HUES48 (cell line): ENCODE results near the gene EXD3.
"Not testable (repeated sequence)": the region's sequence is repeated elsewhere in the genome, so short reads cannot be mapped to it uniquely, and the experiment has no call there.

Experiments
- H3K27ac ChIP-seq: one replicate; pipeline ENCODE4 v1.7.0; 2013; ENCODE audit warnings: low read depth, low read length, inconsistent platforms
- H3K27me3 ChIP-seq: 2 replicates; pipeline ENCODE4 v1.6.1; 2013; ENCODE audit warnings: mild to moderate bottlenecking, low read length; ENCODE audit not compliant: control insufficient read depth, insufficient read depth
- H3K36me3 ChIP-seq: 2 replicates; pipeline ENCODE4 v1.6.1; 2013; ENCODE audit warnings: low read length; ENCODE audit not compliant: control insufficient read depth, insufficient read depth
- H3K4me1 ChIP-seq: 2 replicates; pipeline ENCODE4 v1.6.1; 2013; ENCODE audit warnings: mild to moderate bottlenecking, low read length; ENCODE audit not compliant: control insufficient read depth, insufficient read depth
- H3K4me3 ChIP-seq: 2 replicates; pipeline ENCODE4 v1.5.1; 2013; ENCODE audit warnings: mild to moderate bottlenecking, low read depth, low read length
- H3K9ac ChIP-seq: 2 replicates; pipeline ENCODE4 v1.6.1; 2013; ENCODE audit warnings: mild to moderate bottlenecking, low read depth, low read length, moderate library complexity
- H3K9me3 ChIP-seq: 2 replicates; pipeline ENCODE4 v1.6.1; 2013; ENCODE audit warnings: low read length; ENCODE audit not compliant: control insufficient read depth, insufficient read depth

EXD3 gene

DNA sequence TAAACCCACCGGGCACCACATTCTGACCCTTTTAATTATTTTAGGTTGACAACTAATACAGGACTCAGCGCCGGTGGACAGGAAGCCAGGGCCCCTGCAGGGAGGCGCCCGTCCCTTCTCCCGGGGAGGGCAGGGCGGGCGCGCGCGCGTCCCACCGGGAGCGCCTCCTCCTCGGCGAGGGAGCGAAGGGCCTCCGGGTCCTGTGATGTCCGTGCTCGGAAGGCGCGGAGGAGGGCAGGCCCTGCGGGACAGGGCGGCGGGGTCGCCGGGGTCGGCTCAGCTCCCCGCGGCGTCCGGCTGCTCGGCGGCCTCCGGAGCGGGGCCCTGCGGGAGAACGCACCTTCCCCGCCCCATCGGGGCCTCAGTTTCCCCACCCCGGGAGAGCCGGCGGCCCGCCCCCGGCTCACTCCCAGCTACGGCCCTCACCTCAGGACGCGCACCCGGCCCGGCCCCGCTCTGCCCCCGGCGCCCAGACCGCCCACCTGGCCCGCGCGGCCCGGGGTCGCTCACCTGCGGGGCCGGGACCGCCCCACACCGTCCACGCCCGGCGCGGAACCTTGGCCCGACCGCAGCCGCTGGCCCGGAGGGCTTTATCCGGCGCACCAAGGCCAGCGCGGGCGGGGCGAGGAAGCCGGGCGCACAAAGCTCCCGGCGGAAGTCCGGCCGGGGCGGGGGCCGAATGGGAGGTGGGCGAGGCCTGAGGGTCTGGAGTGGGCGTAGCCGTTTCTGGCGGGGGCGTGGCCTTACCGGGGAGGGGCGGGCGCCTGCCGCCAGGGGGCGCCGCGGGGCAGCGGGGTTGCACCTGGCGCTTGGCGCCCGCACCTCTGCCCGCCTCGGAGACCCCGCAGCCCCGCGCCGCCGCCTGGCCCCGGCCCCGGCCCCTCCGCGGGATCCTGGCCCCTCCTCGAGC, at the start of gene EXD3, which contains the start of gene NOXA1:
TSS of gene EXD3 (minus strand) at position 559 of the 910 bp plus-strand sequence. CDS start 27,805 bp downstream, outside the sequence.
TSS of gene NOXA1 (plus strand) at position 790 of the 910 bp plus-strand sequence. CDS start 137 bp downstream, outside the sequence.
- H3K9ac ChIP-seq = peak within 1 kb of the TSS; percentile 34; the same call in 1 of the 2 replicates
- no peaks in the 10 kb centered on the region for H3K36me3 ChIP-seq
- H3K27me3 ChIP-seq = peaks cover 15% of the 10 kb centered on the region; the same call in 1 of the 2 replicates
- no peaks in the 10 kb centered on the region for H3K9me3 ChIP-seq
- no peaks in the 10 kb centered on the region for H3K4me1 ChIP-seq
- H3K27ac ChIP-seq = no peak within 1 kb of the TSS
- peak within 1 kb of the TSS; percentile 85 for H3K4me3 ChIP-seq

DNA sequence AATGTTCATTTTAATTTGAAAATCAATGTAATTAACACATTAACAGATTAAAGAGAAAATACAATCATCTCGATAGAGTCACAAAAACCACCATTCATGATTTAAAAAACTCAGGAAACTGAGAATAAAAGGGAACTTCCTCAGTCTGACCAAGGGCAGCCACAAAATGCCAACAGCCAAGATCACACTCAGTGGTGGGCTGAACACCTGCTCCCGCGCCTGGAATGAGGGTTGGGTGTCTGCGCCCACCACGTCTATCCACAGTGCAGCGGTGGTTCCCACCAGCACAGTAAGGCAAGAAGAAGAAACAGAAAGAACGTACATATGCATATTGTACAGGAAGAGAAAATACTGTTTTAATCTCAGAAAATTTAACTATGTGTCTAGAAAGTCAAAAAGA, 47.8 kb upstream of the EXD3 start:
- H3K4me1 ChIP-seq = no peaks in the 10 kb centered on the region
- no peaks in the 10 kb centered on the region for H3K36me3 ChIP-seq
- 0 out of 2 replicates have a peak, but pooled peaks cover 2% of the 10 kb centered on the region for H3K9me3 ChIP-seq
- no peak overlapping the region for H3K9ac ChIP-seq
- no peak overlapping the region for H3K4me3 ChIP-seq
- H3K27ac ChIP-seq = no peak overlapping the region
- H3K27me3 ChIP-seq = no peaks in the 10 kb centered on the region

DNA sequence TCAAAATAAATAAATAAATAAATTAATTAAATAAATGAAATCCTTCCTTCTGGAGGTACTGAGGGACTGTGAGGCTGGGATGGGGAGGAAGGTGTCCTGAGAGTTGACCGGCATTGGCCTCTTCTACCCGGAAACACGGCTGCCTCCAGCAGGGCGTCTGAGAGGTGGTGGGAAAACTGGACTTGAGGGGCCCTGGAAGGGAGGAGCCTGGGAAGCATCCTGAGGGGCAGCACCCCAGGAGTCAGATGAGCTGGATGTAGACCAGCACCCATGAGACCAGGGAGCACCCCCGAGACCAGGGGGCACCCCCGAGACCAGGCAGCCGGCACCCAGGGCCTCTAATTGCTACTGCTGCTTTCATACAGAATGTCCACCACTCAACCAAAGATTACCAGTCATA, 44.9 kb upstream of the EXD3 start:
- H3K9me3 ChIP-seq = no peaks in the 10 kb centered on the region
- no peaks in the 10 kb centered on the region for H3K4me1 ChIP-seq
- no peak overlapping the region for H3K4me3 ChIP-seq
- H3K27me3 ChIP-seq = peaks cover 4% of the 10 kb centered on the region; the same call in 1 of the 2 replicates
- H3K27ac ChIP-seq = no peak overlapping the region
- H3K36me3 ChIP-seq = no peaks in the 10 kb centered on the region
- no peak overlapping the region for H3K9ac ChIP-seq

DNA sequence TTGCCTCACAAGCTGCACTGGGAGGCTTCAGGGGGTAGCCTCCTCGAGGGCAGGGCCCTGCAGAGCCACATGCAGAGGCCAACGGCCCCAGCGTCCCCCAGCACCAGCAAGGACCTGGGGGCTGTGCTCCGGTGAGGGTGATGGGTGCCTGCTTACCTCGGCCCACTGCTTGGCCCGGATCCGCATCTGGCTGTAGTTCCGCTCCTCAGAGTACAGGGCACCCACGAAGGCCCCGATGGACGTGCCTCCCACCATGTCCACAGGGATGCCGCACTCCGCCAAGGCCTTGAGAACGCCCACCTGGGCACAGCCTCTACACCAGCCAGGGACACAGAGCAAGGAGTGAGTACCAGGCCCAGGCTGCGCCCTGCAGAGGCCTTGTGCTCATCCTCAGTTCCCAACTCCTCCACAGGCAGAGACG, 44.2 kb upstream of the EXD3 start:
- H3K36me3 ChIP-seq = no peaks in the 10 kb centered on the region
- H3K9me3 ChIP-seq = no peaks in the 10 kb centered on the region
- H3K4me3 ChIP-seq = no peak overlapping the region
- H3K27me3 ChIP-seq = peaks cover 11% of the 10 kb centered on the region
- H3K27ac ChIP-seq = no peak overlapping the region
- H3K4me1 ChIP-seq = no peaks in the 10 kb centered on the region
- H3K9ac ChIP-seq = no peak overlapping the region

DNA sequence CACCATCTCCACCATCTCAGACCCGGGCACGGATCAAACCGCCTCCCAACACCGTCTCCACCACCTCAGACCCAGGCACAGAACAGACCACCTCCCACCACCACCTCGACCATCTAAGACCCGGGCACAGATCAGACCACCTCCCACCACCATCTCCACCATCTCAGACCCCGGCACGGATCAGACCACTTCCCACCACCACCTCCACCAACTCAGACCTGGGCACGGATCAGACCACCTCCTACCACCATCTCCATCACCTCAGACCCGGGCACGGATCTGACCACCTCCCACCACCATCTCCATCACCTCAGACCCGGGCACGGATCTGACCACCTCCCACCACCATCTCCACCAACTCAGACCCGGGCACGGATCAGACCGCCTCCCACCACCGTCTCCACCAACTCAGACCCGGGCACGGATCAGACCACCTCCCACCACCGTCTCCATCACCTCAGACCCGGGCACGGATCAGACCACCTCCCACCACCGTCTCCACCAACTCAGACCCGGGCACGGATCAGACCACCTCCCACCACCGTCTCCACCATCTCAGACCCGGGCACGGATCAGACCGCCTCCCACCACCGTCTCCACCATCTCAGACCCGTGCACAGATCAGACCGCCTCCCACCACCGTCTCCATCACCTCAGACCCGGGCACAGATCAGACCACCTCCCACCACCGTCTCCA, 43.6 kb upstream of the EXD3 start:
- H3K9me3 ChIP-seq, H3K4me1 ChIP-seq, H3K36me3 ChIP-seq, H3K4me3 ChIP-seq, H3K9ac ChIP-seq, H3K27ac ChIP-seq: not testable (repeated sequence)
- H3K27me3 ChIP-seq = peaks cover 15% of the 10 kb centered on the region

GRCh38 chr9:137465720-137466388, 42.9 kb upstream of the EXD3 start:
- H3K27ac ChIP-seq = no peak overlapping the region
- peaks cover 15% of the 10 kb centered on the region for H3K27me3 ChIP-seq
- H3K9me3 ChIP-seq = no peaks in the 10 kb centered on the region
- no peaks in the 10 kb centered on the region for H3K4me1 ChIP-seq
- H3K4me3 ChIP-seq = no peak overlapping the region
- no peaks in the 10 kb centered on the region for H3K36me3 ChIP-seq
- H3K9ac ChIP-seq = no peak overlapping the region

- Histone ChIP-seq H3K27me3 (peaks cover 15% of the 10 kb centered on the region), H3K9me3 (no peaks in the 10 kb centered on the region), H3K4me1 (no peaks in the 10 kb centered on the region), H3K27ac (no peak overlapping the region), H3K4me3 (no peak overlapping the region), H3K9ac (no peak overlapping the region), H3K36me3 (no peaks in the 10 kb centered on the region)
These were observed 42.2 kb upstream of the EXD3 start for GRCh38 chr9:137465000-137465719.

DNA sequence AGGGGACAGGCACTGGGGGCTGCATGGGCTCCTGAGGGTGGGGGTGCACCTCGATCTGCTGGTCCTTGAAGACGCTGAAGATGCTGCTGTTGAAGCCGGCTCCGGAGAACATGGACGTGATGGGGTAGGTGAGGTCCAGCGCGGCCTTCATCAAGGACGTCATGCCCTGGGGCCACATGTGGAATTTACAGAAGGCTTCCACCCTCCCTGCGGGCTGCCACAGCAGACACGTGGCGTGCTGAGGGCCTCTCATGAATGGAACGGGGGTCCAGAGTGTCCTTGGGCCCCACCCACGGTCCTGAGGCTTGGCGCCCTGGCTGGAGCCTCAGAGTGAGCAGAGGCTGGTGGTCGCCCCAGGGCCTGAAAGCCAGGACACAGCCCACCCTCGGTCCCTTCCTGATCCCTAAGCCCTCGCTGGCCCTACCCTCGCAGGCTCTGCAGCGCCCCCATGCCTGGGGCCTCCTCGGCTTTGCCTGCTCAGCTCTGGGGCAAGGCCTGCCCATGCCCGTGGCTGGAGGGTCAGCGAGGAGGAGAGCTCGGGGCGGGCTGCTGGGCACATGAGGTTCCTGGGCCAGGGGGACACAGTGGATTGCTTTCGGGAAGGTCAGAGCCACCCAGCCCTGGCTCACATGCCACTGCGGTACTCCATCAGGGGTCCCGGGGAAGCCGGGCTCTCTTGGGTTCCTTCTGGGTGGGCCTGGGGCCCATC, 41.5 kb upstream of the EXD3 start:
- Histone ChIP-seq H3K4me1 (no peaks in the 10 kb centered on the region), H3K27ac (no peak overlapping the region)

GRCh38 chr9:137463931-137464290, 40.9 kb upstream of the EXD3 start:
- Histone ChIP-seq H3K9ac (no peak overlapping the region), H3K4me3 (no peak overlapping the region), H3K27me3 (peaks cover 15% of the 10 kb centered on the region), H3K4me1 (no peaks in the 10 kb centered on the region), H3K9me3 (no peaks in the 10 kb centered on the region), H3K27ac (no peak overlapping the region), H3K36me3 (no peaks in the 10 kb centered on the region)

More for the DNA sequence above, 41.5 kb upstream of the EXD3 start:
- Histone ChIP-seq H3K9me3 (no peaks in the 10 kb centered on the region), H3K36me3 (no peaks in the 10 kb centered on the region), H3K9ac (no peak overlapping the region), H3K4me3 (no peak overlapping the region), H3K27me3 (peaks cover 15% of the 10 kb centered on the region)
